Amniotic stem cell (primary cell): ENCODE results near the gene TMED9.
"Not testable (repeated sequence)": the region's sequence is repeated elsewhere in the genome, so short reads cannot be mapped to it uniquely, and the experiment has no call there.

Experiments
- DNase-seq: peaks from one replicate; lab custom pipeline; 2025; lab: John Stamatoyannopoulos, UW

The TMED9 gene

DNA sequence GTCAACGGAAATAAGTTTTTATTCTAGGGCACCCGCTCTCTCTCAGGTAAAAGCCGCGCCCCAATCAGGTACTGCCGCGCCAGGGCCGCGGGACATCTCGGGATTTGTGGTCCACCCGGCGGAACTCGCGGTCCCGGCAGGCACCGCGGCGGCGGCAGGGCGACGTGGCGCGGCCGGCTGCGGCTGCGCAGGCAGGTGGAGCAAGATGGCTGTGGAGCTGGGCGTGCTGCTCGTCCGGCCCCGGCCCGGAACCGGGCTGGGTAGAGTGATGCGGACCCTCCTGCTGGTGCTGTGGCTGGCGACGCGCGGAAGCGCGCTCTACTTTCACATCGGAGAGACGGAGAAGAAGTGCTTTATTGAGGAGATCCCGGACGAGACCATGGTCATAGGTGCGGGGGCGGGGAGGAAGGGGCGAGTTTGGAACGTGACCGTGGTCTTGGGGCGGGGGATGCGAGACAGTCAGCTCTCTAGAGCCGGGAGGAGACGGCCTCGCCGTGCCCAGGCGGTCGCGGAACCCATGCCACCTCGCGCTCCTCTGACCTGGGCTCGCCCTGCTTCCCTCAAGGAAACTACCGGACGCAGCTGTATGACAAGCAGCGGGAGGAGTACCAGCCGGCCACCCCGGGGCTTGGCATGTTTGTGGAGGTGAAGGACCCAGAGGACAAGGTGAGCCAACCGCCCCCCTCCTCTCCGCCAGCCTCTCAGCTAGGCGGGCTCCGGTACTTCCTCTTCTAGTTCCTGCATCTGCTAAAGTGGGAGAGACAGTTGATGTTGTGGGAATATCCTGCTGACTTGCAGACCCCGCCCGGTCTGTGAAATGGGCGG, at the start of gene TMED9:
TMED9 (plus strand) TSS at position 194 of the 825 bp plus-strand sequence; CDS start at position 206, 12 bp downstream.
- peak; percentile 52 for DNase-seq

DNA sequence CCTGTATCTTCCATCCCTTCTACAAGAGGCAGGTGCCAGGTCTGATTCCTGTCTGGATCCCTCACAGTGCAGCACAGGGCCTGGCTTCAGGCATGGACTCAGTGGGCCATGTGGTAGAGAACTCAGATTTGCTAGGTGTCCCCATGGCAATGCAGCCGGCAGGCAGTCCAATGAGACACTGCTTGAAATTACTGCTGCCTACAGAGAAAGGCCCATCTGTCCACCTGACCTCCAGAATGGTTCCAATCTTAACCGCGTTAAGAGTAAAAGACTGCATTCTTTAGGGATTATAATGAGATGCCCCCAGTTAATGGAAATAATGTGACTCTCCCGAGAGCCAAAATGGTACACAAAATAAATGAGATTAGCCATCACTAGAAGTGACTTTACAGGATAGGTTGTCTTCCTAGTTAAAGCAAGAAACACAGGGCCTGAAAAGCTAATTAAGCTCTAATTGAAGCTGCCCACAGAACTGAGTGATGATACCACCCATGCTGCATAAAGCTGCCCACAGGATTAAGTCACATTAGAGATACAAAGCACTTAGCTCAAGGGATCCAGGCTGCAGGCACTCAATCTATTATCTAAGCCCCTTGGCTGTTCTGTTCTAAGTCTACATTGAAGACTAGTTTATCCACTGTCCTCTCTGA, 49.1 kb upstream of the TMED9 start:
- DNase-seq = no peak

DNA sequence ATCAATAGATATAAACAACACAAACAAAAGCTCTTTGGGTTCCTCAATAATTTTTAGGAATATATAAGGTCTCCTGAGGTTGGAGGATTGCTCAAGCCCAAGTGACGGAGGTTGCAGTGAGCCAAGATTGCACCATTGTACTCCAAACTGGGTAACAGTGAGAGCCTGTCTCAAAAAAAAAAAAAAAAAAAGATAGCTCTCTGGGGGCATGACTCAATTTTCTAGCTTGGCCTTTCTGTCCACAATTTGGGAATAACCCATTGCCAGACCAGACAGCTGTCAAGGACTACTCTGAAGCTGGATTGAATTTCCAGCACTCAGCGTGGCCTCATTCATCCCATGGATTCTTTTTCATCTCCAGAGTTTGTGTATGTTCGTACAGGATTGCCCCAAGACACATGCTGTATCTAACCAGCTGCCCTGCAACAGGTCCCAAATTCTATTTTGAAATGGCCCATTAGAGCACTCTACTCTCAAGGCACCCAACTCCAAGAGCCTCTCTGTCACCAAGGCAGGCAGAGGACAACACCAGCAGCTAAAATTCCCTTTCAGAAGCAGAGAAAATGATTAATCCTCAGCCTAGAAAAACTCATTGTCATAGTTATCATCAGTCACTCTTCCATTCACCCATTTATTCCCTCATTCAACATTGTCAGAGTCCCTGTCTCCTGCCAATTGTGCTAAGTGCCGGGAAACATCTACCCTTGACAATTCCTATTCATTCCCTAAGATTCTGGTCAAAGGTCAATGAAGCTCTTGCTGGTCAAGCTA, 46.3 kb upstream of the TMED9 start:
- no peak for DNase-seq

DNA sequence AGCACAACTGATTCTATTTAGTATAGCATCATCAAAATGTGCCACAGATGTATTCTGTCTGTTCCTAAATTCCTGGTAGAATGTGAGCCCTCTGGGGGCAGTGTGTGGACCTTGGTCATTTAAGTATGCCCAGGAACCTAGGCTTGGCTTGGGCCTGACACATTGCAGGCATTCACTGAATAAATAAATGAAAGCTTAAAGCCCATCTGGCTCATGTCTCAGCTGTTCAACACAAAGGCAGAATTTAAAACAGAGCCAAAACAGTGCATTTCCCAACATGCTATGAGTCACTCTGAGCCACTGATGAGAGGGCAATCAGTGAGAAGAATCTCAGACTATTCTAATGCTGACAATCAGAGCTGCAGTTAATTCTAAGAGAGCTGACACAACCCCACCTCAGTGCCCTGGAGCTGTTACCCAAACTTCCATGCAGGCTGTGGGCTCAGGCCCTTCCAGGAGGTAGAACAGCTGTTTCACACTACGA, 45.7 kb upstream of the TMED9 start:
- DNase-seq = peak; percentile 94

DNA sequence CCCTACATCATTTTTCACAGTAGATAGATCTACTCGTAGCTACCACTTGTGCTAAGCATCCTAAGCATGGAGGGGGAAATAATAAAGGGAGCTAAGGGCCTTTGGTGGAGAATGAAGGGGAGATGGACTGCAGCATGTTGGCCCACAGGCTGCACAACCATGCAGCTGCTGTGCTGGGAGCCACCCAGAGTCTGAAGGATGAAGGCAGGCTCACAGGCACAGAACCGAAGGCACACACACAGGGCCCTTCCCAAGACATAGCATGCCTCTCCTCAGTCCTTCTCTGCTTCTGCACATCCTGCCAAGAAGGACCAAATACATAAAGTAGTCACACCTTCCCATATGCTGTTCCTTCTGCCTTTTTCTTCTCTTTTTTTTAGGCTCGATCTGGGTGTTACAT, 44.3 kb upstream of the TMED9 start:
- no peak for DNase-seq

DNA sequence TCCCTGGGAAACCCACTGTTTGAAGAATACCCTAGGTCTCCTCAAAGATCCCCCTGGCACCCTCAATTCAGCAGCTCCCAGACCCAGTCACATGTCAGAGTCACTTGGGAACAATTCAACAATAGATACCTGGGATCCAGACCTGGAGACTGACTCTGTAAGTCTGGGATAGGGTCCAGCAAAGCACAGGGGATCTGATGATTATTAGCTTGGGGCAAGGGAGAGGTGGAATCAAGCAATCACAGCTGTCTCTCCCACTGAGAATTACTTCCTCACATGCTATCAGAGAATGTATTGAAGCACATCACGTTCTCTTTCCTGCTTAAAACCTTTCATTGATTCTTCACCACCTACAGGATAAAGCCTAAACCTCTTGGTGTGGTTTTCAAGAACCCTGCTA, 43.5 kb upstream of the TMED9 start:
- DNase-seq = no peak

DNA sequence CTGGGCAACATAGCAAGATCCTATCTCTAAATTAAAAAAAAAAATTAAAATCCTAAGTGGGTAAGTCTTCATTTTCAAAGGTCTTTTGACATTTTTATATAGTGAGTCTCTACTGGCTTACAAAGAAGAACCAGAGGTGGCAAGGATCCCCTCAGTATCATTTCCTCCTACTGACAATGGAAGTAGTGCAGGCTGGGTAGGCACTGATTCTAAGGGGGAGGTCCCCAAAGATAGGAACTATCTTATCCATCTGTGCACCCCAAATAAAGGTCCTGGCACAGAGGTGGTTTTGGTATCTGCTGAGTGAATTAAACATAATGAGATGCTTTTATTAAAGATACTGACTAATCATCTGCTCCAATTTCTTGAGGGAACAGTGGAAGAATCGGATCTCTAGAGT, 41.9 kb upstream of the TMED9 start:
- DNase-seq = no peak

DNA sequence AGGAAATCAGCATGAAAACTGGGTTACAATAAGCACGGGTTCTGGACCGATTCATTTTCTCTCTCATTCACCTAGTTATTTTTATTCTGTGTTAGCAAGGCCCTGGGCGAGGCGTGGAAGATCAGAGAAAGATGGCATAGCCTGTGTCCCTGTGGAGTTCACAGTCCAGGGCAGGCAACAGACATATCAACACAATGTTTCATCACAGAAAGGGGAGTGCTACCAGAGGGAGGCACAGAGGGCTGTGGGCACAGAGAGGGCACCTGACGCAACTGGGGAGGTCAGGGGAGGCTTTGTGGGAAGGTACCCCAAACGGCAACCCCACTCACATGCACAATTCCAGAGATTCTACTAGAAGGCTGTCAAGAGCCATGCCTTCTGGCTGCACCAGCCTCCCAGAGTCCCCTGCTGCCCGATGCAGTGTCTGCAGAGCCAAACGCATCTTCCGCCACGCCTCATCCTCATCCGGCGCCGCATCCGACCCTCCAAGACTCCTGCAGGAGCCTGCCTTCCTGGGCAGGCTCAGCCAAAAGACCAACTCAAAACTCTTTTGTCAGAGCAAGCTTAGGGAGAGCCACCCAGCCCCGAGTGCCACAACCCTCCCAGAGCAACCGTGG, 39.1 kb upstream of the TMED9 start:
- DNase-seq = no peak

DNA sequence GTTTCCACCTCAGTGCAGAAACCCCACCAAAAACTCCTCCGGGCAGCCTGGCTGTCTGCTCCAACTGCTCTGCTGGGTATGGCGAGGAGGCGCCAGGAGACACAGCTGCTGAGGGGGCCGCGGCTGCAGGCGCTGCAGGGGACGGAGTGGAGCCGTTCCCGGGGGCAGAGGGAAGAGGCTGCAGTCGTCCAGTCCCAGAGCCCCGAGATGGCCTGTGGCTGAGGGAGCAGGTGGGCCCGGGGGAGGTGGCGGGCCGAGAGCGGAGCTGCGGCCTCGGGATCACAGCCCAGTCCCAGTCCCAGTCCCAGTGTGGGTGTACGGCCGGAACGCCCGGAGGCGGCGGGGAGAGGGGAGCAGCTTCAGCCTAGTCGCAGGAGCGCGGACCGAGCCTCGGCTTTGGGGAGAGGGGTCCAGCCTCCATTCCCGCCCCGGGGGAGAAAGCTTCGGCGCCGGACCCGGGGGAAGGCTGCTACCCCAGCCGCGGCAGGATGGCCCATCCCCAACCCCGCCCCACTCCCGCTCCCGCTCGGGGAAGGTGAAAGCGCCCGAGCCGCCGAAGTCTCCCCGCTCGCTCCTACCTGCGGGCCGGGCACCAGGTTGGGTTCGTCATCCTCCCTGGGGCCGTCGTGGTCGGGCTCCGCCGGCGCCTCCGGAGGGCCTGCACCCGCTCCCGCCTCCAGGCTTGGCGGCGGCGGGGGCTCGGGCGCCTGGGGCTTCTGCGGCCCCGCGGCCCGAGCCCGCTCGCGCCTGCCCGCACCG, 38.2 kb upstream of the TMED9 start:
- no peak for DNase-seq

DNA sequence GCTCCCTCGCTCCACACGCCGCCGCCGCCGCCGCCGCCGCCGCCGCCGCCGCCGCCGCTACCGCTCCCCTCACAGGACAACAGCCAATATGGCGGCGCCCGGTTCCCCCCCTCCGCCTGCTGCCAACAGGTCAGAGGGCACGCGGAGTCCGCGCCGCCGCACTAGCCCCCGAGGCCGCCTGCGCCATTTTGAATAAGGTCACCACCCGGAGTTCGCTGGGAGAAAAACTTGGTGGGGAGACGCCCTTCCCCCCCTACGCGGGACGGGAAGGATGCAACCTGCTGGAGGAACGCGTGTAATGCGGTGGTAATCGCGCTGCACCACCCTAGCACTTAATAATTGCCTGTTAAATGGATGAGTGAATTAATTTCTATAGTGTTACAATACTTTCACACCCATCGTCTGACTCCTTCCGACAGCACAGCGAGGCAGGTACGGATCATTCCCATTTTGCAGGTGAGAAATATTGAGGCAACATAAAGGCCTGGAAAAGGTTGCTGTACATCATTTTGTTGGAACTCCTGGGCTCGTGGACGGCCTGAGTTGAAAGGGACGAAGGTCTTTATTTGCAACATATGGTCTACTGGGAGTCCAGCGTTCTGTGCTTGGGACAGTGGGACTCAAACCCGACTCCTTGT, 37.4 kb upstream of the TMED9 start, which contains the start of gene FAM193B:
FAM193B (minus strand) TSS at position 90 of the 638 bp plus-strand sequence. CDS start 105 bp downstream, outside the sequence.
- peak; percentile 86 for DNase-seq

DNA sequence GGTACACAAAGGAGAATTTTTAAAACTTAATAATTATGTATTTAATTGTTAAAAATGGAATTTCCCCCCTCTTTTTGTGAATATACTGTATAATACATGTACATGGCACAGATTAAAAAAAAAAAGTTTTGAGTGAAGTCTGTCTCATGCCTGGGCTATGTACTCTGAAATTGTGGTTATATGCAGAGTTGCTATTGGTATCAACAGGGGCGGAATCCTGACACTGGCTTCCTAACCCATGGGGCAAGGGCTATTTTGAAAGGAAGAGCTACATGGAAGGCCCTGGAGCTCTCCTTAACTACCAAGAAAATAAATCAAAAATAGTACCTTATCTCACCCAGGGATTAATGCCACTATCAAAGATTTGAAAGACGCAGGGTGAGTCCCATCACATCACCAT, 36.8 kb upstream of the TMED9 start:
- no peak for DNase-seq

DNA sequence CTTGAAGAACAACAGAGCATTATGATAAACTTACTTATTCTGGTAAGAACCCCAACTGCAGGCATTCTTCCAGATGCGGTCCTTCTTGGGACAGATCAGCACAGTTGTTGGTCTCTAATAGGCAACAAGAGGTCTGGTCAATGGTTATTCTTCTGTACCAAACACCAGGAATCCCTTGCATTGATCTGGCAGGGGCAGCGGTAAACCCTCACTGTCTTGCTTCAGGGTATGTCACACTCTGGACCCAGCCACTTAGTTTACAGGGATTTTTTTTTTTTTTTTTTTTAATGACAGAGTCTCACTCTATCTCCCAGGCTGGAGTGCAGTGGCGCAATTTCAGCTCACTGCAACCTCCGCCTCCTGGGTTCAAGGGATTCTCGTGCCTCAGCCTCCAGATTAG, 36.3 kb upstream of the TMED9 start:
- no peak for DNase-seq

DNA sequence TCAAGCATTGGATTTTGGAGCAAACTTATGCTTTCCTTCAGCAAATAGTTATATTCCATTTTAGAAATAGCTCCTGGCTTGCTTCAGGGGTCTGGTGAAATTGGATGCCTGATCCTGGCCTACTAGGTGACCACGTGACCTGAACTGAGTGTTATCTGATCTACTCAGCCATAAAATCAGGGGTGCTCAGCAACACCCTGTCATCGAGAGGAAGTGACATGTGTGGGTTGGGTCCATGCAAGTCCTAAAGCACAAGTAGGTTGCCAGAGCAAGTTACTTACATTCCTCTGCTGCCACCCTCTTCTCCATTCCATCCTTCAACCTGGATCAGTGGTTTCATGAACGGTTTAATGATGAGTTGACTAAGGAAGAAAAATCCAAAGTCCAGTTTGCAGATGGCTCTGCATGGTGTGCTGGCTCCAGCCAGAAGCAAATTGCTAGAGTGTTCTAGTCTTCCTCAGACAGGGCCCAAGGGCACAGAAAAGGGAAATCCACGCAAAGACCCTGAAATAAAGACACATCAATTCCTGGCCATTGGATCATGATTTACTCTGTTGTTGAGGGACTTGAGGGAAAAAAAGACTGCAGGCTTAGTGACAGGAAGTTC, 34.9 kb upstream of the TMED9 start:
- DNase-seq = no peak

DNA sequence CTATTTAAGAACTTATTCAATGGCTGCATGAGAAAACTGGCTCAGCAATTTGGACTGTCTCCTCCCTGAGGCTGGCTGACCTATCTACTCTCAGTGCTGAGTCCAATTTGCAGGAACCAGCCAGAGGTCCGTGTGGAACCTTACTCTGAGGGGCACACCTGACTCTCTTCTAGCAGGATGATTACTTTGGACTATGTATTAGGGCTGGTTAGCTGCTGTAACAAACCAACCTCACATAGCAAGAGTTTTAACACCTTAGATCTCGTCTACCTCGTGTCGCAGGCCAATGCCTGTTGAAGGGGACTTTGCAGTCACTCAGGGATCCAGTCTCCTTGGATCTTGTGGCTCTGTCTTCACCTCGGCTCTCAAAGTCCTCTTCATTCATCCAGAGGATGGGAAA, 34.2 kb upstream of the TMED9 start:
- no peak for DNase-seq

DNA sequence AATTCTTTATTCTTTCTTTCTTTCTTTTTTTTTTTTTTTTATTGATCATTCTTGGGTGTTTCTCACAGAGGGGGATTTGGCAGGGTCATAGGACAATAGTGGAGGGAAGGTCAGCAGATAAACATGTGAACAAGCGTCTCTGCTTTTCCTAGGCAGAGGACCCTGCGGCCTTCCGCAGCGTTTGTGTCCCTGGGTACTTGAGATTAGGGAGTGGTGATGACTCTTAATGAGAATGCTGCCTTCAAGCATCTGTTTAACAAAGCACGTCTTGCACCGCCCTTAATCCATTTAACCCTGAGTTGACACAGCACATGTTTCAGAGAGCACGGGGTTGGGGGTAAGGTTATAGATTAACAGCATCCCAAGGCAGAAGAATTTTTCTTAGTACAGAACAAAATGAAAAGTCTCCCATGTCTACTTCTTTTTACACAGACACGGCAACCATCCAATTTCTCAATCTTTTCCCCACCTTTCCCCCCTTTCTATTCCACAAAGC, 32.5 kb upstream of the TMED9 start:
- DNase-seq = not testable (repeated sequence)

DNA sequence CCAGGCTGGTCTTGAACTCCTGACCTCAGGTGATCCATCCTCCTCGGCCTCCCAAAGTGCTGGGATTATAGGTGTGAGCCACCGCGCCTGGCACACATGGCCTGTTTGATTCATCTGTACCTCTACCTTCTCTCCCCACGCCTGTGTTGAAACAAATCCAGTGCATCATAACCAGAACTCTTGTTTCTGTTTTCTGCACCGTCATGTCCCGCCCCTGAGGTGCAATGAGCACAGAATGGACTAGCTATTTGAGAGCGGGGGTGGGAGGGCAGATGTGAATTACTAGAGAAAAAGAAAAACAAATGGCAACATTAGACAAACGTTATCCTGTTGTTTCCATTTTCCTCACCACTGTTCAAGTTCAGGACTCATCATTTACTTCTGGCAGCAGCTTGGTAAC, 27.0 kb upstream of the TMED9 start:
- no peak for DNase-seq

DNA sequence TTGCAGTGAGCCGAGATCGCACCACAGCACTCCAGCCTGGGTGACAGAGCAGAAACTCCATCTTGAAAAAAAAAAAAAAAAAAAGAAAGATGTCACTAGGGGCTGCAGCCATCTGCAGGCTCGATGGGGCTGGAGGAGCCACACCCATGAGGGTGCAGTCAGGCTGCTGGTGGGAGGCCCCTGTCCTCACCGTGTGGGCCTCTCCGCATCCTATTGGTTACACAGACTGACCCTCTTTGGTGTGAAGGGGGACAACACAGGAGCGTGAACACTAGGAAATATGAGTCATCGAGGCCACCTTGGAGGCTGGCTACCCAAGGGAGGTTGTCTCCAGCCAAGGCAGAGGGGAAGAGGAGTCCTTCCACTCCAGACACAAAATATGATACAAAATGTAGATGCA, 23.7 kb upstream of the TMED9 start:
- DNase-seq = no peak

DNA sequence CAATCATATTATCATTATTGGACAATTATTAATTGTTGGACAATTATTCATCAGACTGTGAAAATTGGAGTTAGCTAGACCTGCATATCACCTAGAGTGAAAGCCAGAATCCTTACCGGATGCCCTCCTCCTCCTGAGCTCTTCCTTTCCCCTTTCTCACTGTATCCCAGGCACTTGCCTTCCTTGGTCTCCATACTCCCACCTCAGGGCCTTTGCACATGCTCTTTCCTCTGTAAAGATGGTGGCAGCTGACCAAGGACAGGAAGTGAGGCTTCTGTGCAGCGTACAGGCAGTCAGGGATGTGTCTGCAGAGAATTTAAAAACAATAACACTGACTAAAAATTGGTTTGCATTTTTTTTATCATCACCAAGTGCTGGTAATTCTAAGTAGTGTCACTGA, 22.1 kb upstream of the TMED9 start:
- DNase-seq = no peak

DNA sequence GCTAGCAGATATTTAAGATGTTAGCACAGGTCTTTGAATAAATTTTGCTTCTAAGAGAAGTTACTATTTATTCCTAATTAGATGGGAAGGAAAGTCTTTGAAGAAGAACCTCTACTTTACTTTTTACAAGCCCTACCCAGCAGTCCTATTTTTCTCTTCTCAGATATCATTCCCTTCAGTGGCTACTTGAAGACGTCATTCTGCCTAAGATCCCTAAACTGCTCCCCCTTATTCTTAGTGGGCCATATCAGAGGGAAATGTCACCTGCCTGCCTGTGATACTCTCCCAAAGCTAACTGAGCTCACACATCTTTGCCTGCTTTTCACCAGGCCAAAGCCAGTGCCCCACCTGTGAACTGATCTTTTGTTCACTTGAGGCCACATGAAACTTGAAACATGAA, 16.5 kb upstream of the TMED9 start:
- DNase-seq = no peak

DNA sequence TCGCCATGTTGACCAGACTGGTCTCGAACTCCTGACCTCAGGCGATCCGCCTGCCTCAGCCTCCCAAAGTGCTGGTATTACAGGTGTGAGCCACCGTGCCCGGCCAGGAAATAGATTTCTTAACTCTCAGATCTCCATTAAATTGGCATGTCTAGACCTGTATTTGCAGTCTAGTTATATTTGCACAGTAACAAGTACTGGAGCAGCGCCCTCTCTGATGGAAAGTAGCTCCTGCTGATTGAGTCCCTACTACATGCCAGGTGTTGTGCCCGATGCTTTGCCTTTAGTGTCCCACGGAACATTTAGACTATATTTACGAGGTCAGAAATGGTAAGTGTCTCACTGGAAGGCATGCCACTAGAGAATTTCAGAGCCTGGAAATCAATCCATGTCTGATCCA, 15.8 kb upstream of the TMED9 start:
- DNase-seq = no peak
